ENCODE data around the gene POU4F3.

- TF ChIP-seq CTCF (IDR thresholded peaks at IDR 0.05) (no peak), POLR2A (IDR thresholded peaks at IDR 0.05) (no peak)
Measured at GRCh38 chr5:146327257-146327870, 11.3 kb upstream of the POU4F3 start.
